HG03439 (cell line): Measurements from ENCODE around the gene CCNQ.

Source experiments
- ATAC-seq: cut with Tn5 transposase; IDR thresholded peaks from one replicate; pipeline ENCODE4 v1.9.1; 2021; ENCODE audit warnings: mild to moderate bottlenecking, moderate library complexity; ENCODE audit not compliant: unreplicated experiment

Gene CCNQ

DNA sequence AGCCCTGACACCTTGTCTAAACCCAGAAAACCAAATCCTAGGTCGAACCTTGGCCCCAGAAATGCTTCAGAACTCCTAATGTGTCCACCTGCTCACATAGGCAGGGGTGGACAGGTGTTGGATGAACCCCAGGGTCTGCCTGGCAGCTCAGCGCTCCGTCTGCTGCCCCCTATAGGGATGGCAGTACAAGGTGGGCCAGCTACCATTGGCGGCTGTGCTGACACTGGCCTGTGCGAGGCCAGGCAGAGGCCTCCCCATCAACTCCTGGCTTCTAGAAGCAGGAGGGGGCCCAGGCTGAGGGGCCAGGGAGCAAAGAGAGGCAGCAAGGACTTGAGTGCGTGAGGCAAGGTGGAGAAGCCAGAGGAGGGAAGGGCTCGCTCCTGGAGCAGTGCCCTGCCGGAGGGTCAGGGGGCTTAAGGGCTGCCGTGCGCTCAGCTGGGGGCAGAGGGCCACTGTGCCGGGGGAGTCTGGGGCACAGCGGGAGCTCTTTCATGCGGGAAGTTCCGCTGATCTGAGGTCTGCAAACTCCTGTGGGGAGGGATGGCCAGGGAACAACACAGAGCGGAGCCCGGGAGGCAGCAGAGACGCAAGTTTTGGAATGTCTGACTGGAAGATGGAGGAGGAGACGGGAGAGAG is 20.6 kb downstream of the CCNQ start:
- ATAC-seq = no peak

DNA sequence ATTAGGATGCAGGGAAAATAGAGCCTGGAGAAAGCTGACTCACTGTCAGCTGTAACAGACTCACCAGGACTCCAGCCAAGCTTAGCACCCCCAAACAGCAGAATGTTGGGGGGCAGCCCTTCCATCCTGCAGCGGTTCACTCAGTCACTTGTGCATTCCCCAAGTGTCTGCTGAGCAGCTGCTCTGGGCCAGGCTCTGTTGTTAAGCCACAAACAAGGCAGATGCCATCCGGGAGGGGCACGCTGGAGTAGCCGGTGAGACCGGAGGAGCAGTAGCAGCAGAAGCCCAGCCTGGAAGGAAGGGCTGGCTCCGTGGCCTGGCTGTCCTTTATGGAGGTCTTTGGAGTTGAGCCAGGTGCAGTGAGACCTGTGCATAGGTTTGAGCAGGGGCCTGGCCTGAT is 22.0 kb downstream of the CCNQ start:
- ATAC-seq = no peak

- ATAC-seq = no peak
Observed at GRCh38 chrX:153576239-153576870, 22.6 kb downstream of the CCNQ start.

DNA sequence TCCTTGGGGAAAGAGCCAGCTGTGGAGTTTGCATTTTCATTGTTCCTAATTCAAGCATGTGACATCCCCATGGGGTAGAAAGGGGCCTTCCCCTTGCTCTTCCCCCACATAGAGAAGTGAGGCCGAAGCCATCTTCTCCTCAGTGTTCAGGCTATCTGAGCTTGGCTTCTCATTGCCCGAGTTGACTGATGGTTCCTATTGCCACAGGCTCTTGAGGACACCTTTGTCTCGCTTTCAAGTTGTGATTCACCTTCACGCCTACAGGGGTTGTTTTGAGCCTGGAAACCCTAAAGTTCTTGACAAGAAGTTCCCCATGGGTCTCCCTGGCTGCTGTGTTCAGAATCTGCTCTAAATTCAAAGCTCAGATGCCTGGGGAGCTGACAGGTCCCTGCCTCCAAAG is 25.0 kb downstream of the CCNQ start:
- no peak for ATAC-seq

GRCh38 chrX:153572601-153573000 is 26.3 kb downstream of the CCNQ start:
- ATAC-seq = no peak

DNA sequence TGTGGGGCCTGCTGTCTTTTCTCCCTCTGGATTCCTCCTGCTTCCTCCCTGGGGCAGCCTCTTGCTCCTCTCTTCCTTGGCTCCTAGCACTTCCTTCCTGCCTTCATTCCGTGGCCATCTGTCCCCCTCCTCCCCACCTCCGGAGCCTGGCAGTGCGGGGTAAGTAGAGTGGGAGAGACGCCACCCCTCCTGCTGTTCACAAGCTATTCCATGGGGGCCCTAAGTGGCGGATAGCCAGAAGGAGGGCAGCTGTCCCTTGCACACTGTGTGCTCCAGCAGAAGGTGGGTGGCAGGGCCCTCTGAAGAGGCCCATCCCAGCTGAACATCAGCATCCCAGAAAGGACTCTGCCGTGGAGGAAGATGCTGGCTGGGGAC is 27.4 kb downstream of the CCNQ start:
- ATAC-seq = no peak

GRCh38 chrX:153569475-153569874 is 29.5 kb downstream of the CCNQ start:
- no peak for ATAC-seq

- ATAC-seq = no peak
Observed at GRCh38 chrX:153568451-153569011, 30.4 kb downstream of the CCNQ start.

- no peak for ATAC-seq
Observed at GRCh38 chrX:153565996-153566580, 32.9 kb downstream of the CCNQ start.

GRCh38 chrX:153564047-153564606 is 34.8 kb downstream of the CCNQ start:
- no peak for ATAC-seq

- ATAC-seq = no peak
Observed at GRCh38 chrX:153562546-153562945, 36.4 kb downstream of the CCNQ start.

DNA sequence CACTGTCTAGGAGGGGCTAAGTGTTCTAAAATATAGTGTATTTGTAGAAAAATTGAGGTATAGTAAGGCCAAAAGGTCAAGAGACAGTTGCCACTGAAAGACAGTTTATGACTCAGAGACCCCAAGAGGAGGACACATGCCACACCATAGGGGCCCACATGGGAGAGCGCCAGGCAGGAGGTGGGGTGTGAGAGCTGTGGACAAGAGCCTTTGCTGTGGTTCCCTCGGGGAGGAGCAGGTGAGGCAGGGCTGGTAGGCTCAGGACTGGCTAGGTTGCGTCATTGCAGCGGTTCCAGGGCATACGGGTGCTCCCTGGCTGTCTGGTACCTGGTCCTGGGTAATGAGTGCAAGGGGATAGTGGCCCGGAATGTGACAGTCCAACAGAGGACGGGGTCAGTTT is 37.6 kb downstream of the CCNQ start:
- ATAC-seq = no peak

GRCh38 chrX:153560466-153560865 is 38.5 kb downstream of the CCNQ start:
- no peak for ATAC-seq

GRCh38 chrX:153560000-153560399 is 38.9 kb downstream of the CCNQ start:
- no peak for ATAC-seq

DNA sequence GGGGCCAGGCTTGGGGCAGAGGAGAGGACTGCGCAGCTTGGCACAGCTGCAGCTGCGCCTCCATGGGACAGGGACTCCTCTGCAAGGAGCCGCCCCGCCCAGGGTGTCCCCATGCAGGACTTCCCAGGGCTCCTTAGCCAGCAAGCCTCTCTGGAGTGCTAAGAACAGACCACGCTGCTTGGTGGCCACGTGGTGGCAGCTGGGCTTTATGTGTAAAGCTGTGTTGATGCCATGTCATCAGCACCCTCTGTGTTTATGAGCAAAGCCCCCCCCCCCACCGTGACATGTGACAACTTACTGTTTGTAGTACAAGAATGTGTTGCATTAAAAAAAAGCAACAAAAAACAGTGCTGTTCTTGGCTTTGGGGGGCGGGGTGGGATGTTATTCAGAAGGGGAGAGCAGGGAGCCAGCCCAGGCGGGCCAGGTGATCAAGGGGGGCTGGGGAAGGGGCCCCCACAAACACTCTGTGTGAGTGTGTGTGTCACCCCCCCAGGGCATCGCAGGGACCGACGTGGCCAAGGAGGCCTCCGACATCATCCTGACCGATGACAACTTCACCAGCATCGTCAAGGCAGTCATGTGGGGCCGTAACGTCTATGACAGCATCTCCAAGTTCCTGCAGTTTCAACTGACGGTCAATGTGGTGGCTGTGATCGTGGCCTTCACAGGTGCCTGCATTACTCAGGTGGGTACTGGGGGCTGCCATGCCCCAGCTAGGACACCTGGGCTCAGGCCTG is 41.2 kb downstream of the CCNQ start:
- no peak for ATAC-seq

- ATAC-seq = no peak
Observed at GRCh38 chrX:153556767-153557166, 42.2 kb downstream of the CCNQ start.

GRCh38 chrX:153554519-153555167 is 44.3 kb downstream of the CCNQ start:
- no peak for ATAC-seq

DNA sequence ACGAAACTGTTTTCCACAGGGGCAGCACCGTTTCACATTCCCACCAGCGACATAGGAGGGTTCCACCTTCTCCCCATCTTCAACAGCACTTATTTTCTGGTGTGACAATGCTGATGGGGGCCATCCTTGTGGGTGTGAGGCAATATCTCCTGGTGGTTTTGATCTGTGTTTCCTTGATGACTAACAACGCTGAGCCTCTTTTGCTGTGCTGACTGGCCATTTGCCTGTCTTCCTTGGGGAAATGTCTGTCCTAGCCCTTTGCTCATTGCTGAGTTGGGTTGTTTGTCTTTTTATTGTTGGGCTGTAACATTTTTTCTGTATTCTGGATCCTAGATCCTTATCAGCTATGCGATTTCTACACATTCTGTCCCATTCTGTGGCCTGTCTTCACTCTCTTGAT is 47.8 kb downstream of the CCNQ start:
- ATAC-seq = no peak

DNA sequence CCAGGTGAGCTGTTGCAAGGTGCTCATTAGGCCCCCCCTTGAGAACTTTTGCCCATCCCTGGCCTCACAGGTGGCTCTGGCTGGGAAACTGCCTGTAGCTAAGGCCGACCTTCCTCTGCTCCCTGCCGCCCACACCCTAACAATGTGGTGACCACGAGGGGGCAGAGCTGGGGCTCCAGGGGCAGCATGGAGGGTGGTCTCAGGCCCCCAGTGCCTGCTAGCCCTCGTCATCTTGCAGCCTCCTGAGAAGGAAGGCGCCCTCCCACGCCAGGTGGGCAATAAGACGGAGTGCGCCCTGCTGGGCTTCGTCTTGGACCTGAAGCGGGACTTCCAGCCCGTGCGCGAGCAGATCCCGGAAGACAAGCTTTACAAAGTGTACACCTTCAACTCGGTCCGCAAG is 49.1 kb downstream of the CCNQ start:
- no peak for ATAC-seq

GRCh38 chrX:153549231-153549630 is 49.7 kb downstream of the CCNQ start:
- ATAC-seq = no peak

DNA sequence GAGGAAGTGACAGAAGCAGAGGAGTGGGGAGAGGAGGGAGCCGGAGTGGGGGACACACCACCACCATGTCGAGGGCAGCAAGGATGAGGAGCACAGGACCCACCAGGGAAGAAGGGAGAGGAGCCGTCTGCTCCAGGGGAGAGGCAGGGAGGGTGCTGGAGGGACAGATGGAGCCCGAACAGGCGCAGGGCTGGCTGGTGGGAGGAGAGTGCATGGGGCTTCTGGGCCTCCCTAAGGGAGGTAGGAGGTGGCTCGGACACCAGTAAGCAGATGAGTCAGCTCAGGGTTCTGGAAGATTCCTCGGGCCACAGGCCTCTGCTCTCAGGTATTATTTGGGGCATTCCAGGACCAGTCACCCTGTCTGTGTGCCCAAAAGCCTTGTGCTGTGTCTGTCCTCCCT is 51.7 kb downstream of the CCNQ start:
- ATAC-seq = no peak
